GM19351 (cell line): ENCODE results near the gene SERAC1.
"Not testable (repeated sequence)": the region's sequence is repeated elsewhere in the genome, so short reads cannot be mapped to it uniquely, and the experiment has no call there.

Source experiments
- ATAC-seq: cut with Tn5 transposase; IDR thresholded peaks from one replicate; pipeline ENCODE4 v1.9.1; 2021; ENCODE audit warnings: mild to moderate bottlenecking, moderate library complexity; ENCODE audit not compliant: unreplicated experiment

SERAC1 gene

GRCh38 chr6:158175111-158175510, 7.0 kb upstream of the SERAC1 start:
- no peak for ATAC-seq

GRCh38 chr6:158174514-158174913, 6.5 kb upstream of the SERAC1 start:
- no peak for ATAC-seq

GRCh38 chr6:158174024-158174423, 6.0 kb upstream of the SERAC1 start:
- ATAC-seq, result no peak

DNA sequence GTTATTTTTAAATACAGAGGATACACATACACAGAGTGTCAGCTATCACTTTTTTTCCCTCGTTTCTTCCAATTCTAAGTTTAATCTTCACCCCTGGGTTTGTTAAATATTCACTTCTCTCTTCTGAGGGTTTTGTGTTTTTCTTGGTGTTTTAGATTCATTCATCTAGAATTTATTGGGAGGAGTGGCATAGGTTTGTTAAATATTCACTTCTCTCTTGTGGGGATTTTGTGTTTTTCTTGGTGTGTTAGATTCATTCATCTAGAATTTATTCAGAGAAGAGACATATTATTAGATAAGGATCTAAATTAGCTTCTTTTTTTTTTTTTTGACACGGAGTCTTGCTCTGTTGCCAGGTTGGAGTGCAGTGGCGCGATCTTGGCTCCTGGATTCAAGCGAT, 3.9 kb upstream of the SERAC1 start:
- no peak for ATAC-seq

DNA sequence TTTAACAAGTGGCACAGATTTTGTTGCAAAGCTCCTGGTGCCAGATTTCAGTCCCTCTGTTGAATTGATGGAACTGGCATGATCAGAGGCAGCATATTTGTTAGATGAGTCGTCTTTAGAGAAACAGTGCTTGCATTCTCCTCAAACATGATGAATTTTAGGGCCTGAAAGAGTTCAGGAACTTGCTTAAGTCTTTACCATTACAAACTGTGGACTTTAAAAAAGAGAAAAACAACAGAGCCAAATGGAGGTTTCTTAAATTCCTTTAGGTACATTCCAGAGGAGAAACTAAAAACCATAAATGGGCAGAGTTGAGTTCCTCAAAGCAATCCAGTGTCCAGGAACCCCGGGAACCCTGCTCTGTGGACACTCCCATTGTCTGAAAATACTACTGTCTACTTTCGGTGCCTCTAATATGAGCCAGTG, 2.6 kb upstream of the SERAC1 start:
- no peak for ATAC-seq

DNA sequence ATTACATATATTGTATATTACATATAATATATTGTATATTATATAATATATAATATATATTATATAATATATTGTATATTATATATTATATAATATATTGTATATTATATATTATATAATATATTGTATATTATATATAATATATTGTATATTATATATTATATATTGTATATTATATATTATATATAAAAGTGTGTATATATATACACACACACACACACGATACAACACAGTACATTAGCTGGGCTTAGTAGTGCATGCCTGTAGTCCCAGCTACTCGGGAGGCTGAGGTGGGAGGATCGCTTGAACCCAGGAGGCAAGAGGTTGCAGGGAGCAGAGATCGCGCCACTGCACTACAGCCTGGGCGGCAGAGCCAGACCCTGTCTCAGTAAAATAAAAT, 1.6 kb upstream of the SERAC1 start:
- not testable (repeated sequence) for ATAC-seq

- no peak for ATAC-seq
Measured at GRCh38 chr6:158165919-158166416, 2.1 kb downstream of the SERAC1 start.

DNA sequence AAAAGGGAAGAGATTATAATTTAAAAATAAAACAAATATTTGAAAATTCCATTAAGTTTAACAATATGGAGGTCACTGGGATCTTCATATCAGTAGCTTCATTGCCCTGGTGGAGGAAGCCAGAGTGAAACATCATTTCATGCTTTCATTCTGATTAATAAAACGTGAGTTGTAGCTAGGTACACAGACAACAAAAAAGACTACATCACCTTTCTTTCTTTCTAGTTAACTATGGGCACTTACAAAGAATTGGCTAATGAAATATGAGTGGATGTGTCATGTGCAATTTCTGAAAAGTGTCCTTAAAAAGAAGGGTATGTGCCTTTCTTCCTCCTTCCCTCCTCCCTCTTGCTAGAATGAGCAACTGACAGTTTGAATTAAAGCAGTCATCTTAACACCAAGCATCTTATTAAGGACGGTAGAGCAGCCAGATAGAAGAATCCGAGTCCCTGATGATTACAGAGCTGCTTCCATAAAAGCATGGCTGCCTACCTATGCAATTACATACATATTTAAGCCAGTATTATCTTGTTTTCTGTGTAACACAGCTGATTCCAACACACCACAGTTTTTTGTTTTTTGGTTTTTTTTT, 3.4 kb downstream of the SERAC1 start:
- no peak for ATAC-seq

- ATAC-seq, result no peak
Measured at GRCh38 chr6:158161566-158162254, 6.4 kb downstream of the SERAC1 start.

GRCh38 chr6:158160932-158161539, 7.0 kb downstream of the SERAC1 start:
- no peak for ATAC-seq

DNA sequence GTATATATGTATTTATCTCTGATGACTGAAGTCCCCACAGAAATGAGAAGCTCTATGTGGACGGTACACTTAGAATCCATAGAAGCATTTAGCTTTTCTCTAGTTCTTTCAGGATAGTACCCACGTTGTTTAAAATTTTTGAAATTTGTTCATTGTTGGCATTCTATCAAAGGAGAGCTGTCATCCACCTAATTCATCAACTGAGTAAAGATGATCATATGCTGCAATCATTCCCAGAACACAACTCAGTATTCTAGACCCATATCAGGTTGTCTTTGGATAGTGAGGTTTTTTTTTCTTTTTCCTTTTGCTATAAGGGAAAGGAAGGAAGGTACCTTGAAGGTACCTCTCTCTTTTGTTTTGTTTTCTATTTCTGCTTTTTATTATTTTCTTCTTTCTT, 9.3 kb downstream of the SERAC1 start:
- no peak for ATAC-seq

DNA sequence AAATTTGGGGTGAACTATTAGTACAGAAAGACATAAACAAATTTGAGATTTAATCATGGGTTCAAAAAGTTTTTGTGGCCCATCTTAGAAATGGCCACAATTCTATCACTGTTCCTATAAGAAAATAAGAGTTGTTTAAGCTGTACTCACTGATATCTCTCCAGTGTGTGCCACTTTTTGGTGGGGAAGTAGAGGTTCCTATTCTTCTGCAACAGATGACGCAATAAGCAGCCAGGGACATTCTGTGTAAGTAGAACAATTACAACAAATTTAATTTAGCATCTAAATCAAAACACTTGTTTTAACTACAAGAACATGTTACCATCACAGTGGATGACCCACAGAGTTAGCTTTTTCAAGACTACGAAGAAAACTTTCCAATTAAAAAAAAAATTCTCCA, 9.9 kb downstream of the SERAC1 start:
- no peak for ATAC-seq

- ATAC-seq, result no peak
Measured at GRCh38 chr6:158157064-158157764, 10.8 kb downstream of the SERAC1 start.

GRCh38 chr6:158154816-158155215, 13.2 kb downstream of the SERAC1 start:
- ATAC-seq, result no peak

- no peak for ATAC-seq
Measured at GRCh38 chr6:158153576-158153975, 14.5 kb downstream of the SERAC1 start.

GRCh38 chr6:158152659-158153058, 15.4 kb downstream of the SERAC1 start:
- ATAC-seq, result no peak

DNA sequence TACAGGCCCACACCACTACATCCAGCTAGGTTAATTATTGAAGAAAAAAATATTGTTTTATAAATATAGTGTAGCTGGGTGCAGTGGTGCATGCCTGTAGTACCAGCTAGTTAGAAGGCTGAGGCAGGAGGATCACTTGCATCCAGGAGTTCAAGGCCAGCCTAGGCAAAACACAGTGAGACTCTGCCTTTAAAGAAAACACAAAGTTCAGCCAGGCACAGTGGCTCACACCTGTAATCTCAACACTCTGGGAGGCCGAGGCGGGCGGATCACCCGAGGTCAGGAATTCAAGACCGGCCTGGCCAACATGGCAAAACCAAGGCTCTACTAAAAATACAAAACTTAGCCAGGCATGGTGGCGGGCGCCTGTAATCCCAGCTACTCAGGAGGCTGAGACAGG, 16.0 kb downstream of the SERAC1 start:
- ATAC-seq, result not testable (repeated sequence)

DNA sequence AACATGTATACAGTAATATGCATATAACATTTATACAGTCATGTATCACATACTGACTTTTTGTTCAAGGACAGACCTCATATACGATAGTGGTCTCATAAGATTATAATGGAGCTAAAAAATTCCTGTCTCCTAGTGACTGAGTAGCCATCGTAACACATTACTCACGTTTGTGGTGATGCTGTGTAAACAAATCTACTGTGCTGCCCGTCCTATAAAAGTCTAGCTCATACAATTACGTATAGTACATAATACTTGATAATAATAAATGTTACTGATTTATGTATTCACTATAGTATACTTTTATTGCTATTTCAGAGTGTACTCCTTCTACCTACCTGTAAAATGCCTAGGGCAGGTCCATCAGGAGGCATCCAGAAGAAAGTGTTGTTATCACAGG, 17.4 kb downstream of the SERAC1 start:
- ATAC-seq, result no peak

GRCh38 chr6:158149641-158150040, 18.4 kb downstream of the SERAC1 start:
- ATAC-seq, result no peak

GRCh38 chr6:158143700-158144099, 24.4 kb downstream of the SERAC1 start:
- no peak for ATAC-seq

DNA sequence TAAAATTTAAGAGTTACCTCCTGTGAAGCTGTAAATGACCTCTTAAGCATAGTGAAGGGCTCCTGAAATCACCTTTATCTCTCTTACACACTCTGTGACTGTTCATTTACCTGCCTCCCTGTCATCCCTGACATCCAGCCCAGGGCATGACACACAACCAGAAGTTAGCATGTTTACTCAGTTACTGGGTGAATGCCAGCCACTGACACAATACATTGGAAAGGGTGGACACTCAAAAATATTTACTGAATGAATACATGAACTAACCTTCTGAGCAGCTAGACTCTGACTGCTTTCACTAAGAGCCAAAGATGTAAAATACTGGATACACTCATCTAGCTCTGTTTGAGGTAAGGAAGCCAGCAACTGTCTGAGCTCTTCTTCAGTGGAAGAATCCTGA, 25.3 kb downstream of the SERAC1 start:
- ATAC-seq, result no peak

DNA sequence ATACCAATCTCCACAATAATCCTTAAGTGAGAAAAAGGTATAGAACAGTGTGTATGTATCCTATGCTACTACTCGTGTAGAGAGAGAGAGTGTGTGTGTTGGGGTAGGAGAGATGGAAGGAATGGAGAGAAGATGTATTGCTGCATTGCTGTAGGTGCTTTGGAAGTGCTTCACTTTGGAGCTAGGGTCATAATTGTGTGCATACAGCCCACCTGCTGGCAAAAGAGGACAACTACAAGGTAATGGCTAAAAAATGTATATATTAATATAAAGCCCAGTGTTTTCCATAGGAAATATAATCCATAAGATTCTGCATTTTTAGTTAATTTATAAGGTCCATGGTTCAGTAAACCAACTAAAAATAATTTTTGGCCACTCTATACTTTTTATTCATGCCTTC, 36.1 kb downstream of the SERAC1 start:
- peak; percentile 58 for ATAC-seq
